HEK293 (cell line): Measurements from ENCODE around the gene DAPP1.

Experiments used
- CTCF ChIP-seq: fragments of 450-650 bp; formaldehyde crosslinking; IDR thresholded peaks from 2 replicates; pipeline ENCODE4 v1.5.1; 2016; ENCODE audit warnings: missing biosample characterization, missing genetic modification characterization
- ELK4 ChIP-seq: IDR thresholded peaks from 2 replicates; pipeline ENCODE4 v1.6.1; 2011; ENCODE audit warnings: mild to moderate bottlenecking, low read depth, low read length, borderline replicate concordance
- REST ChIP-seq: fragments of 450-650 bp; formaldehyde crosslinking; IDR thresholded peaks from 2 replicates; pipeline ENCODE4 v1.5.1; 2016; ENCODE audit warnings: missing biosample characterization, missing genetic modification characterization
- ZBTB44 ChIP-seq: fragments of 450-650 bp; IDR thresholded peaks from 2 replicates; pipeline ENCODE4 v1.5.1; 2018; ENCODE audit warnings: missing biosample characterization, mild to moderate bottlenecking, missing genetic modification characterization
- ZBTB49 ChIP-seq: fragments of 450-650 bp; formaldehyde crosslinking; IDR thresholded peaks from 2 replicates; pipeline ENCODE4 v1.5.1; 2016; ENCODE audit warnings: missing biosample characterization, missing genetic modification characterization, low read depth
- ZNF280D ChIP-seq: fragments of 450-650 bp; formaldehyde crosslinking; IDR thresholded peaks from 2 replicates; pipeline ENCODE4 v1.5.1; 2016; ENCODE audit warnings: missing biosample characterization, missing genetic modification characterization
- ZNF362 ChIP-seq: fragments of 450-650 bp; formaldehyde crosslinking; IDR thresholded peaks from 2 replicates; pipeline ENCODE4 v1.5.1; 2016; ENCODE audit warnings: missing biosample characterization, missing genetic modification characterization
- ZNF366 ChIP-seq: fragments of 450-650 bp; formaldehyde crosslinking; conservative IDR thresholded peaks from 2 replicates; pipeline ENCODE4 v1.5.1; 2016; ENCODE audit warnings: missing biosample characterization, missing genetic modification characterization

- TF ChIP-seq CTCF: no peak
- no peak for TF ChIP-seq ELK4
- TF ChIP-seq ZNF280D (tag by site-specific recombination): no peak
- TF ChIP-seq ZBTB49: no peak
- TF ChIP-seq REST (tag by site-specific recombination): no peak
- no peak for TF ChIP-seq ZNF366 (tag by site-specific recombination)
- TF ChIP-seq ZNF362: no peak
- TF ChIP-seq ZBTB44 (tag by site-specific recombination): no peak
Observed at GRCh38 chr4:99893839-99894160, 77.2 kb downstream of the DAPP1 start.
